ENCODE results near the gene RPS18. TPM values are rescaled to one million over a fixed set of nuclear protein-coding genes. Genes with fewer than 3 reads are reported as not detected.

RPS18 gene
- total and polyA plus RNA-seq, 10 of the 15 experiments (the other 5 are each of a cell fraction or from before 2014, with no cell fraction given), result 4,228 to 20,828 (median 7,406) TPM

DNA sequence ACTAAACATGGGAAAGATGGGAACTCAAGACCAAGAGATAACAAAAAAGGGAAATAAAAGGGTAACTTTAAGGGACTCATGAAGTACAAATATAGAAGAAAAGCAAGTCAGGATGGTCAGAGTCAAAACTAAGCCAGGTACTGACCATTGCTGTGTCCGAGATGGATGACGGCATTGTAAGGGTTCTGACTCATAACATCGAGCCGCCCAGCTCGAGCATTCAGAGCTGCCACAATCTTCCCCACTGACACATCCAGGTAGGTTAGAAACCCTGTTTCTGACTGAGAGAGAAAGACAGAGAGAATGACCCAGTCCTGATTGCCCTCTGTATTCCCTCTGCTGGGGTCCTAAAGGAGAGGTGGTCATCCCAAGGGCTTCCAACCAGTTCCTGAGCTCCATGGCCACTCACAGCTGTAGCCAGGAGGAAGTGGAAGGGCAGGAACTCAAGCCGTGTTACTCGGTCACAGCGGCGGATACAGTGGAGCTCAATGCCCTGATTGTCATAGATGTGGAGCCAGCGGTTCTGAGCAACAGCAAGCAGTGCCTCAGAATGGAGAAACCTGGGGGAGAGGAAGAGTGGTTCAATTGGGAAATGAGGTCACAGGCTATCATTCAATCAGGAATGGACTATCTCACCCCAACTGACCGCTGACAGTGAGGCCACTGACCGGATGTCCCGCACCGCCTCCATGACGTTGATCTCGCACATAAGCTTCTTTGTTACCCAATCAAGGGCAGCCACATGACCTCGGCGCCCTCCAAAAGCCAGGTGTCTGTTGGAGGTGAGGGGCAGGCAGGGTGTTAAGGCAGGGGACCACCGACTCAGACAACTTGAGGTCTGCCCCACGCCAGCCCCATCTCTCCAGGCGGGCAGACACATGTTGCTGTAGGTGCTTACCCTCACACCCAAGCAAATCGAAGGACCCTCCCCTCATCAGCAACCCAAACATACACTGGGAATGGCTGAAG is 15.4 kb downstream of the RPS18 start (continued):
- TF ChIP-seq, protein P1, sequence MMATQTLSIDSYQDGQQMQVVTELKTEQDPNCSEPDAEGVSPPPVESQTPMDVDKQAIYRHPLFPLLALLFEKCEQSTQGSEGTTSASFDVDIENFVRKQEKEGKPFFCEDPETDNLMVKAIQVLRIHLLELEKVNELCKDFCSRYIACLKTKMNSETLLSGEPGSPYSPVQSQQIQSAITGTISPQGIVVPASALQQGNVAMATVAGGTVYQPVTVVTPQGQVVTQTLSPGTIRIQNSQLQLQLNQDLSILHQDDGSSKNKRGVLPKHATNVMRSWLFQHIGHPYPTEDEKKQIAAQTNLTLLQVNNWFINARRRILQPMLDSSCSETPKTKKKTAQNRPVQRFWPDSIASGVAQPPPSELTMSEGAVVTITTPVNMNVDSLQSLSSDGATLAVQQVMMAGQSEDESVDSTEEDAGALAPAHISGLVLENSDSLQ (IDR thresholded peaks at IDR 0.05), result no peak
- no peak for TF ChIP-seq RAD21 (IDR thresholded peaks at IDR 0.05; ENCODE audit: insufficient read depth, low read depth, low read length)
- TF ChIP-seq RUNX3 (IDR thresholded peaks at IDR 0.05; ENCODE audit: low read length), result no peak
- no peak for TF ChIP-seq NRF1 (conservative IDR thresholded peaks at IDR 0.05; ENCODE audit: low read depth, low read length)
- TF ChIP-seq SMARCA5 (IDR thresholded peaks at IDR 0.05), result no peak
- TF ChIP-seq RELA (IDR thresholded peaks at IDR 0.05; ENCODE audit: borderline replicate concordance, partially characterized antibody), result no peak
- no peak for TF ChIP-seq KDM1A (IDR thresholded peaks at IDR 0.05; ENCODE audit: borderline replicate concordance)
- TF ChIP-seq HSF1 (IDR thresholded peaks at IDR 0.05; ENCODE audit: low read depth, low read length), result no peak
- TF ChIP-seq ZBTB4 (CRISPR knock-in tag; IDR thresholded peaks at IDR 0.05), result no peak
